ENCODE results near the gene DOK7. TPM values are rescaled to one million over a fixed set of nuclear protein-coding genes. Genes with fewer than 3 reads are reported as not detected.
A peak's percentile ranks its signal among the peaks of the same experiment; 100 is the strongest.

Gene DOK7
- total and polyA plus RNA-seq, 2 of the 4 experiments (the other 2 are of a cell fraction) = not detected

GRCh38 chr4:3442460-3442958 is 20.6 kb upstream of the DOK7 start:
- intact Hi-C loops (cut with micrococcal nuclease) = loop anchor here (5.0 kb wide), 1 partner anchor 335 kb away; no protein-coding TSS in a partner anchor
- no peaks in the 10 kb centered on the region for H3K9me1 ChIP-seq (ENCODE audit: insufficient read depth, low read length)
- H3K56ac ChIP-seq (ENCODE audit: extremely low read depth, insufficient read depth, low read length) = no peak overlapping the region
- no peak overlapping the region for H3K23ac ChIP-seq (ENCODE audit: low read depth, low read length)
- H2BK20ac ChIP-seq (ENCODE audit: low read depth, low read length) = no peak overlapping the region
- no peak overlapping the region for H4K5ac ChIP-seq (ENCODE audit: low read depth, low read length)
- H3K79me1 ChIP-seq (ENCODE audit: low read depth in 1 of 2, low read length in 2 of 2) = no peaks in the 10 kb centered on the region
- ChIA-PET CTCF (no interaction called here), POLR2A (ENCODE audit: unreplicated experiment) (no interaction called here)
- no peak for DNase-seq
- H2AFZ ChIP-seq (replicated peaks; ENCODE audit: low read length, poor library complexity) = no peak overlapping the region
- 0 out of 2 replicates have a peak, but pooled peaks cover 5% of the 10 kb centered on the region for H4K20me1 ChIP-seq (ENCODE audit: insufficient read depth, low read length)
- TF ChIP-seq RCOR1 (IDR thresholded peaks at IDR 0.05; ENCODE audit: insufficient replicate concordance, low read length) (no peak), FOS (IDR thresholded peaks at IDR 0.05; ENCODE audit: low read depth, low read length) (no peak), BHLHE40 (IDR thresholded peaks at IDR 0.05; ENCODE audit: low read depth, low read length) (no peak), RFX5 (IDR thresholded peaks at IDR 0.05; ENCODE audit: low read depth, low read length) (no peak), RAD21 (IDR thresholded peaks at IDR 0.05; ENCODE audit: low read length) (no peak), CHD1 (IDR thresholded peaks at IDR 0.05; ENCODE audit: low read depth, low read length) (no peak), MXI1 (IDR thresholded peaks at IDR 0.05; ENCODE audit: borderline replicate concordance, low read depth, low read length) (no peak), CEBPB (IDR thresholded peaks at IDR 0.05; ENCODE audit: low read depth, low read length) (no peak), CTCF (conservative IDR thresholded peaks at IDR 0.05; ENCODE audit: low read depth, low read length) (no peak), NFE2L2 (IDR thresholded peaks at IDR 0.05; ENCODE audit: low read depth, low read length) (no peak), USF2 (IDR thresholded peaks at IDR 0.05; ENCODE audit: low read depth, low read length) (no peak), ELK1 (IDR thresholded peaks at IDR 0.05; ENCODE audit: borderline replicate concordance, low read depth, low read length) (no peak), MAFK (IDR thresholded peaks at IDR 0.05; ENCODE audit: low read depth, low read length) (no peak), POLR2A (IDR thresholded peaks at IDR 0.05; ENCODE audit: low read depth, low read length) (no peak), SMC3 (IDR thresholded peaks at IDR 0.05; ENCODE audit: low read depth, low read length) (no peak), MAZ (IDR thresholded peaks at IDR 0.05; ENCODE audit: borderline replicate concordance, low read depth, low read length) (no peak)
- H2BK120ac ChIP-seq (ENCODE audit: low read depth, low read length) = no peak overlapping the region
- no peak overlapping the region for H3K4ac ChIP-seq (ENCODE audit: low read depth, low read length)
- no peak overlapping the region for H2BK15ac ChIP-seq (ENCODE audit: low read depth, low read length)
- H3K9ac ChIP-seq (ENCODE audit: low read depth, low read length) = no peak overlapping the region
- no peaks in the 10 kb centered on the region for H3K36me3 ChIP-seq (ENCODE audit: control insufficient read depth, insufficient read depth, low read length)
- H3K9me3 ChIP-seq (ENCODE audit: control insufficient read depth, insufficient read depth, low read length) = no peaks in the 10 kb centered on the region
- H3K18ac ChIP-seq (ENCODE audit: low read depth, low read length) = no peak overlapping the region
- peak overlapping the region; percentile 55 for H2AK9ac ChIP-seq (replicated peaks; ENCODE audit: low read depth, low read length, poor library complexity)
- H3K4me3 ChIP-seq (ENCODE audit: insufficient read depth, low read depth, low read length) = no peak overlapping the region
- dilution Hi-C loops (cut with HindIII; ENCODE audit: low sequenced_read_pairs, unreplicated experiment) = no loop called here
- H4K8ac ChIP-seq (ENCODE audit: low read depth in 2 of 2, low read length in 2 of 2) = no peak overlapping the region
- H4K91ac ChIP-seq (ENCODE audit: insufficient read depth, low read depth, low read length) = no peak overlapping the region
- no peaks in the 10 kb centered on the region for H3K27me3 ChIP-seq (ENCODE audit: control insufficient read depth, insufficient read depth, low read length)
- H3K14ac ChIP-seq (replicated peaks; ENCODE audit: low read depth, low read length) = no peak overlapping the region
- no peak overlapping the region for H2BK5ac ChIP-seq (ENCODE audit: low read depth, low read length, poor library complexity, severe bottlenecking)
- WGBS, 2 experiments (ENCODE audit: extremely low coverage in 2 of 2, insufficient read length in 1 of 2) = 100% methylated on average over 1 of the region's 14 CpGs; no CpG with 5 or more reads in 1 of the 2 experiments
- no peak overlapping the region for H3K4me2 ChIP-seq (ENCODE audit: low read depth, low read length)
- no peak overlapping the region for H2AK5ac ChIP-seq (ENCODE audit: low read depth, low read length)
- in situ Hi-C loops (cut with MboI; ENCODE audit: low sequenced_read_pairs) = loop anchor here (5.0 kb wide), 1 partner anchor 95 kb away; no protein-coding TSS in a partner anchor
- no peak for ATAC-seq (ENCODE audit: low read depth)
- no peaks in the 10 kb centered on the region for H3K4me1 ChIP-seq (ENCODE audit: control insufficient read depth, insufficient read depth, low read length)
- H3K27ac ChIP-seq (ENCODE audit: insufficient read depth, low read length) = no peak overlapping the region
- BruUV-seq (replicated peaks) = no TSS peak
